ENCODE results near the gene ST6GALNAC3. TPM values are rescaled to one million over a fixed set of nuclear protein-coding genes. Genes with fewer than 3 reads are reported as not detected.
"Not testable (repeated sequence)": the region's sequence is repeated elsewhere in the genome, so short reads cannot be mapped to it uniquely, and the experiment has no call there.

The ST6GALNAC3 gene
- polyA plus RNA-seq, 1 donor, result 5.0 TPM

DNA sequence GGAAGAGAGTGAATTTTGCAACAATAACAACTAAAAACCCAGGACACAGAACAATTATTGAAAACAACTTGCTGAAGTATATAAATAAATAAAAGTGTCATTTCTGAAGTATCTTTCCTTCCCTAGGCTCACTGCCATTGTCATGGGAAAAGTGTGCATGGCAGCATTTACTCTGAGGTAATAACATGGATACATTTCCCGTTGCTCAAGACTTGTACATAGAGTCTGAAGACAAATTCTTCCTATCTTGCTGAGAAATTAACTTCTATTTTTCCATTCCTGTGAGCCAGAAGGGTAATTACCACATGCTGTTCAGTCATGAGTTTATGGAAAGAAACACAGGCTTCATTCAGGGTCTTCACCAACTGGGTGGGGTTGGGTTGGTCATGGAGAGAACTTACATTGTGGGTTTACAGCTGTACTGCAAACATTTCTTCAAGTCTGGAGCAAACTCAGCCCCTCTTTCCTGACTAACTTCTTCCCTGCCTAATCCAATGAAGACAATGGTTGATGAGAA lies 32.2 kb downstream of the ST6GALNAC3 start:
- no peak for DNase-seq (ENCODE audit: low read depth)

DNA sequence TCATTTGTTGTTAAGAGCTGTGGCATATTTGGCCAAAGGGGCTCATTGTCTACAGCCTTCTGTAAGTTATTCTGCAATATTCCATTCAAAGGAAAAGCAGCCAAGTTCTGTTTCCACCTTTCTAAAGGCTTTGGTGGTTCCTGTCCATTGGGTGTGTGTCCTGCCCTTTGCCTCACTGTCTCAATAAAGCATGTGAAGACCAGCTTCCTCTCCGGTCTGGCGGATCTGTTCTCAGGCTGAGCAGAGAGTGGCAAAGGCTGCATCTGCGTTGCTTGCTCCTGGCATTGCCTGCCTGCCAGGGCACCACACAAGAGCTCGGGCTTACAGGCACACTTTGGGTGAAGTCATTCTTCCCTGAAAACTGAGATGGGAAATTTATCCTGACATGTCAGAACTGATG lies 34.9 kb downstream of the ST6GALNAC3 start:
- no peak for DNase-seq (ENCODE audit: low read depth)

DNA sequence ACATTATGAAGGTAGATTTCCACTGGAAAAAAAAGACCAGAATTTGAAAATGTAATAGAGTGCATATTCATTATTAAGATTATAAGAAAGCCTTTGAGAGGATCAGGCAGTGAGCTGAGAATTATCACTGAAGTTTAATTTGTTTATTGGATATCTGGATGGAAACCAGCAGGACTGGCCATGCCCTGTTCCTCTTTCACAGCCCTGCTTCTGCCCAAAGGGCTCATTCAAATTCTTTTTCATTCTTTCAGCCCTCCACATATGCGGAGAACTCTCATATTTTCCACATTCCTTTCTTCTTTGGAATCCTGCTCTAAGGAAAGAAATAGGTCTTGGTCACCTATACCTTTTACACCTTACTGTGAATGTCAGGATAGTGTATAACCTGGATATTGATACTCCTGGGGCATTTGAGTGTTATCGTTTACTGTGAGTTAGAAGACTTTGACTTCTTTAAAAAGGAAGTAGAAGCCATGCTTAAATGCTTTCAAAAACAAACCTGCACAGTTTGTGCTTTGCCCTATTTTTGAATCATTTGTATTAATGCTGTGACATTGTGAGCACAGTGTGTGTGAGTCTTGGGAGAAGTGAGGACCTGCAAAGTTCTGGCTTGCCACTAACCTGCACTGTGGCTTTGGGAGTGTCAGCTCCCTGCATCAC lies 35.5 kb downstream of the ST6GALNAC3 start:
- DNase-seq (ENCODE audit: low read depth), result no peak

DNA sequence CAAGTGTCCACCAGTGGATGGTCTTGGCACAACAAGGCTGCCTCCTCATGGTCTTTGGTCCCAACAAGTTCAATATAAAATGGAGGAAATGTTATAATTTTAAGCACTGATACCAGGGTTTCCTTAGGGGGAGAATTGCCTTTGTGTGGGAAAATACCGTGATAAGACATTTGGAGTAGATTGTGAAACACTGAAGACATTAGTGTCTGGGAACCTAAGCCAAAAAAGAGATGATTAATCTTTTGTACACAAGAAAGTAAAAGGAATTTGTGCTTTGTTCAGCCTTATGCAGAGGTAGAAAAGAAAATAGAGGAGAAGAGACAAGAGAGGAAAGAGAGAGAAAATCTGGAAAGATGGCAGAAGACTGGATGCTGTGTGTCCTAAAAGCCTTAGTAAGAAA lies 36.1 kb downstream of the ST6GALNAC3 start:
- no peak for DNase-seq (ENCODE audit: low read depth)

DNA sequence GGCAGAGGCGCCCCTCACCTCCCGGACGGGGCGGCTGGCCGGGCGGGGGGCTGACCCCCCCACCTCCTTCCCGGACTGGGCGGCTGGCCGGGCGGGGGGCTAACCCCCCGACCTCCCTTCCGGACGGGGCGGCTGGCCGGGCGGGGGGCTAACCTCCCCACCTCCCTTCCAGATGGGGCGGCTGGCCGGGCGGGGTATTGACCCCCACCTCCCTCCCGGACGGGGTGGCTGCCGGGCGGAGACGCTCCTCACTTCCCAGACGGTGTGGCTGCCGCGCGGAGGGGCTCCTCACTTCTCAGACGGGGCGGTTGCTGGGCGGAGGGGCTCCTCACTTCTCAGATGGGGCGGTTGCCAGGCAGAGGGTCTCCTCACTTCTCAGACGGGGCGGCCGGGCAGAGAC lies 37.8 kb downstream of the ST6GALNAC3 start:
- DNase-seq (ENCODE audit: low read depth), result not testable (repeated sequence)

DNA sequence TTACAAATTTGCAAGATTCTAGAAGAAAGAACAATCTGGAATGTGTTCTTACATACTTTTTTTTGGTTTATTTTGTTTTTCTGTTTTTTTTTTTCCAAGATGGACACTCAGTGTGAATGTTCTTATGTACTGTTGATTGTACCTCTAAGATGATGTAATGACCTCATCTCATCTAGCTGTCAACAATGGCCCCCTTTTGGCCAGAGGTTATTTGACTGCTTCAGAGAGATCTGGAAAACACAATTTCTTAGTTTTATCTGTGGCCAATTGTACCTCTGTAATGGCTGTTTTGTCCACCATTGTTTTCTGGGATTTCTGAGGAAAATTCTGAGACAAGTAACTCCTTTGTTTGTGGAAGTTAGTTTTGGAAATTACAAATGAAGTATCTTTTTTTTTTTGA lies 38.9 kb downstream of the ST6GALNAC3 start:
- DNase-seq (ENCODE audit: low read depth), result no peak

DNA sequence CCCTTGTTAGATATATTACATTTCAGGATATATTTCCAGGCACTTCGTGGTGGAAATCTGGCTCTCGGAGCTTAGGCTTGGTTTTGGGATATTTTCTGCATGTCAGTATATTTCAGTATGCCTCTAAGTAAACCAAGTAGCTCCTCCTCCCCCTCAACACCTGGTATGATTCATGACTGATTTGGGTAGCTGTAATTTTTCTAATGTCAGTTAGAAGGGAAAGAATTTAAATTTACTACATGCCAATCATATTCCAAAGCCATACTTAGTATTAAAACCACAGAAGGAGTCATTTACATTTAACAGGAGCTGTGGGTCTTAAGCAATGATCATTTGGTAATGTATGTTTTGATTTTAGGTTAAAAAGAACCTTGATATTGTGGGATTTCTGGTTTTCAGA lies 40.6 kb downstream of the ST6GALNAC3 start:
- DNase-seq (ENCODE audit: low read depth), result no peak

DNA sequence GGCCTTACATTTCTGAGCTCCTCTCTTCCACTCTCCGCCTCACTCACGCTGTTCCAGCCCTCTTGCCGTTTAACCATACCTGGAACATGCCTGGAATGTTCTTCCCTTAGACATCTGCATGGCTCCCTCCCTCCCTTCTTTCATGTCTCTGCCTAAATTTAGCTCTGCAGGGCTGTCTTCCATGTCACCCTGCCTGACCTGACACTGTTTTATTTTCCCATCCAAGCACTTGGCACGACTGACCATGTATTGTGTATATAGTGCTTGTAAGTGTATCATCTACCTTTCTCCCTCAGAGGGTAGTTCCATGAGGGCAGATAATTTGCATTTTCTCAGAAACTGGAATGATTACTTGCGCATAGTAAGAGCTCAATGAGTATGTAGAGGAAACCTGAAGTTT lies 47.3 kb downstream of the ST6GALNAC3 start:
- no peak for DNase-seq (ENCODE audit: low read depth)

DNA sequence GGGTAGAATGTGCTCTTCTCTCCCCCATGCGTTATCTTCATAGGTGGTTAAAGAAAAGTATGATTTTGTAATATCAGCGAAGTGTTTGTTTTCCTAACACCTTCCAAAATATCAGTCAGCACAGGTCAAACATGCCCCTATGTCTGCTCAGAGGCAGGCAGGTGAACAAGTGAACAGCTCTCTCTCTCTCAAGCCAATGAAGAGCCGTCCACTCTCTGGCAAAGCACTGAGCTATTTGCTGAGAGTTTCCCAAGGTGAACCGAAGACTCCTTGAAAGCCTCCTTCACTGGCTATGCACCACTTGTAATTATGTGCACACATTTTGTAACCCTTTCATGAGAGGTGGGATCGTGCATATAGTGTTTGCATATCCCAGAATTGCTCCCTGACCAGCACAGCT lies 47.7 kb downstream of the ST6GALNAC3 start:
- DNase-seq (ENCODE audit: low read depth), result no peak

DNA sequence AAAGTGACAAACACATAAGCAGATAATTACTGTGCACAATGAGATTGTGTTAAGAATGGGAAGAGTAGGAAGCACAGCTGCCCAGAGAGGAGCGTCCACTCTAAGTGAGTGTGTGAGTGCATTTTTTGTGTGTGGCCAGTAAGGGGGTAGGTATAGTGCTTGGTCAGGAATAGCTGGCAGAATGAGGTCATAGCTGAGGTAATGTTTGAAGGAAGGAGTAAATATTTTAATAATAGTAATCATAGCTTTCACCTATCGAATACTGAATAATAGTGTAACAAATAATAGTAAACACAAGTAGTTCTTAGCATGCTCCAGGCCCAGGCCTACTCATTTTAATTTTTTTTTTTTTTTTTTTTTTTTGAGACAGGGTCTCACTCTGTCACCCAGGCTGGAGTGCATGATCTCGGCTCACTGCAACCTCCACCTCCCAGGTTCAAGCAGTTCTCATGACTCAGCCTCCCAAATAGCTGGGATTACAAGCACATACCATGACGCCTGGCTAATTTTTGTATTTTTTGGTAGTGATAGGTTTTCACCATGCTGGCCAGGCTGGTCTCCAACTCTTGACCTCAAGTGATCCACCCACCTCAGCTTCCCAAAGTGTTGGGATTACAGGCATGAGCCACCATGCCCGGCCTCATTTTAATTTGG lies 49.0 kb downstream of the ST6GALNAC3 start:
- not testable (repeated sequence) for DNase-seq (ENCODE audit: low read depth)

DNA sequence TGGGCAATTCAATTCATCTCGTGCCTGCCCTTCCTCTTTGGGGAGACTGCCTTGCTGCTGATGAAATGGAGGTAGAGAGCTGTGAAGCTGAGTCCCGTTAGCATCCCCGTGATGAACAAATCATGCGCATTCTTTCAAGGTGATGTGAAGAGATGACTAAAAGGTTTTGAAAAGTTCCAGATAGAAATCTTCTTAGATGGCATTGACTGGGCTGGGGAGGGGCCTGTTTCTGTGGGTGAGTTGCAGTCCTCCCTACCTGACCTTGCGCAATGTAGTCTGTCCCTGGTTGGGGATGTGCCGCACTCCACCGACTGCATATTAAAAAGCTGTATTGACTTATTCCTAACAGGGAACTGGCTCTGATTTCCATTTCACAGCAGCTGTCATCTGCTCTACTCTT lies 49.6 kb downstream of the ST6GALNAC3 start:
- no peak for DNase-seq (ENCODE audit: low read depth)

DNA sequence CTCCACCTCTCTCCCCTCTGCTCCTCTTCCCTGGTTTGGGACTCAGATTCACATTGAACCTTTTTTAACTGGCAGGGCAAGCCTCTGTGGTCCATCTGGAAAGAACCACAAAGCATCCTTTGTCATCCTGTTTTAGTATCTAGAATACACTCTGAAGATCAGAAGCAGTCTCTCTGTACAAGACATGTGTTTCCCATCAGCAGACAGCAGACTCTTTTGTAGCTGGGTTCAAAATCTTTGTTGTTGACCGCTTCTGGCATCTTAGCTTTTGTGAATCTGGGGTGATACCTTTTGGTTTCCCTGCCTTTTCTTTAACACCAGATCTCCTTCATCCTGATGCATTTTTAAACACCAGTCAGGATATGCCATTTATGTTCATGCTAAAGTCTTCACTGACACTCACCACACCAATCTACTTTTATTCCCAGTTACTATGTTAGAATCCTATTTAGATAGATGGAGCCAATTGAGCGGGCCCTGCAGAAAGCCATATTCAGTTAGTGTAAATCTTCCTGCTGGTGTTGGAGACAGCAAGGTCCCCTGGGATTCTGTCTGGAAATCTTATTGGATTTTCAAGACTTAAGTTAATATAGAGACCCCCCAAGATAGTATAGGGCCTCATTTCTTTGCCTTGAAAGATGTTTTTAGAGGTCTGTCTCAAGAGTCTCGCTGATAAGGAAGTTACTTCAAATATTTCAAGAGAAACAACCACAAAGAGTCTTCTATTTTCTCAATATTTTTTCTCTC lies 51.1 kb downstream of the ST6GALNAC3 start:
- DNase-seq (ENCODE audit: low read depth), result no peak

DNA sequence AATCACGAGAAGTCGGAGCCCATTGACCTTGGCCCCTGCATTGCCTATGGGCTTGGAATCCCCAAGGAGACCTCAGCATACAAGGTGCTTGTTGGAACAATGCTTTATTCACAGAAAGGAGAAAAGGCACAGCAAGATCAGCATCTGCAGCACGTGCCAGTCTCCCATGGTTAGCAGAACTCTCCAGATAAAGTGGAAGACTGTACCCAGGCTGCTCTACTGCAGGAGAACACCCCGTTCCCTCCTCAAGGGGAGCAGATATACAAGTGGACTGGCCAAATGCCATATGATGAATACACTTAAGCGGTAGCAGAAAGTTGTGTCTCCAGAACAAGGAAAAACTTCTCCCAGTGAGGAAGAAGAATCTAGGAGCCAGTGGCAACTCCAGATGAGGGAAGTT lies 53.5 kb downstream of the ST6GALNAC3 start:
- DNase-seq (ENCODE audit: low read depth), result no peak

DNA sequence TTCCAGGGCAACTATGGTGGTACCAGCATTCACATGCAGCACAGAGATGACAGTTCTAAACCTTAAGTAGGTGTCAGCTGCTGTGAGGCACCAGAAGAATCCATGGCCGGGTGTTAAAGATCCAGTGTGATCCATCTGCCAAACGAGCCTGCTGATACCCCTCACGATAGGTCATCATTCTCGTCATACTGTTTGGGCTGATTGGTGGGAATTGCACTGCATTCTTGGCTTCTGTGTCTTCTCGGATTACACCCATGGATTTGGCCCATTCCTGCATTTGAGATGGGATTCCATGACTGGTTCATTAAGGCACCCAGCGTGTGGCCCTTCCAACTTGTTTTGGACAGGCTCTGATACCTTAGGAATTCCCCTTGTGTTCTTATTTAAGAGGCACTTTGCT lies 55.2 kb downstream of the ST6GALNAC3 start:
- no peak for DNase-seq (ENCODE audit: low read depth)

DNA sequence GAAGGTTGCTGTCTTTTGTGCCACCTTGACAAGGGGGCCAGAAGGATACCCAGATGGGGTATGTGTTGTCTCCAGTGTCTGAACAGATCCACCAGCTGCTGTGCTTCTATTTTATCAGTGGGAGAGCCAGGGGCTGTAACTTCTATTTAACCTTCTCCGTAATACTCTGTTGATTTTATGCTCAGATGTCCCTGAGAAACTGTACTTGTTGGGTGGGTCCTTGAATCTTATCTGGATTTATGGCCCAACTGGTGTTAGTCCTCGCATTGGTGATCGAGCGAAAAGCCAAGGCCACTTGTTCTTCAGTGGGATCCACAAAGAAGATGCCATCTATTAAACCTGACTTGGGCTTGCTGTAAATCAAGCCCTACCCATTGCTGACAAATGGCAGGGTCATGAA lies 56.4 kb downstream of the ST6GALNAC3 start:
- DNase-seq (ENCODE audit: low read depth), result no peak

DNA sequence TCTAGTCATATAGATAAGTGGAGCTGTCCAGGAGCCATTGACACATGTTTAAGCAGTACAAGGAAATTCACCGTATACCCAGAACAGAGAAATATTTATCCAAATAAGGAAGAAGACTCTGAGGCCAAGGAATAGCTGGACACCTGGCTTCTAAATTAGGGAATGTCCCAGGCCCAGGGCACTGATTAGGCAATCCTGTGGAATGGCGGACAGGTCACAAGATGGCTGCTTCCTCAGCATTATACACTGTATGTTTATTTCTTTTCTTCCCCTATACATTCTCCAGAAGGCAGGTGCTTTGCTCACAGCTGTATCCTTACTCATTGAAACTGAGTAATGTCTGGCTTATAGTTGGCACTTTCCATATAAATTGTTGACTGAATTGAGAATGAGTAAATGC lies 59.4 kb downstream of the ST6GALNAC3 start:
- DNase-seq (ENCODE audit: low read depth), result no peak

DNA sequence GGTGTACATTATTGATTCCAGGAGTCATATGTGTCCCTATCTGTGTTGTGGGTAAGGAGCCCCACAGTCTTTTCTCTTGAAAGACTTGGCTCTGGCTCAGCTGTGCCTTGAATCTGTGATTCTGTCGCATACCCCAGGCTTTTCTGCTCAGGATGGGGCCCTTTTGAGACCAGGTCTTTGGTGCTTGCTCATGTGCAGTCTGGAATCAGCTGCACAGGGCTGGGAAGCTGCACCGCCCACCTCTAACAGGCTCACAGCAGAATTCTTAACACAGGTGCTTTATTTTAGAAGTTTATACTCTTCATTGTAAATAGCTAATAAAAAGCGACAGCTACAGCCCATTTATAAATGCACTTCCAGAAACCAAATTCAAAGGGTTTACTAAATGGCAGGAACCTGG lies 61.3 kb downstream of the ST6GALNAC3 start:
- DNase-seq (ENCODE audit: low read depth), result no peak

DNA sequence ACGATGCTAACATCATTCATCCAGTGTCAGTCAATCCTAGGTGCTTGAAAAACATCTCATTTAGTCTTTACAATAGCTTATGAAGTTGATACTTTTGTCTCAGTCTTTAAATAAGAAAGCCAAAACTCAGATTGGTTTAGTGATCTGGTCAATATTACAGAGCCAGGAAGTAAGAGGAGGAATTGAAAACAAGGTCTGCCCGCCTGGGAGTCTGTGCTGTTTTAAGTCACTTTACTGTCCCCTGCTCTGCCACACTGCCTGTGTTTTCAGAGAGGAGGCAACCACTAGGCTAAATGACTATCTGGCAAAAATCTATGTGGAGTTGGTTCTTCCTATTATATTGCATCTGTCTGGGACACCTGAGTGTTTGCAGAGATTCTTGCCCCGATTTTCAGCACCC lies 62.3 kb downstream of the ST6GALNAC3 start:
- no peak for DNase-seq (ENCODE audit: low read depth)

DNA sequence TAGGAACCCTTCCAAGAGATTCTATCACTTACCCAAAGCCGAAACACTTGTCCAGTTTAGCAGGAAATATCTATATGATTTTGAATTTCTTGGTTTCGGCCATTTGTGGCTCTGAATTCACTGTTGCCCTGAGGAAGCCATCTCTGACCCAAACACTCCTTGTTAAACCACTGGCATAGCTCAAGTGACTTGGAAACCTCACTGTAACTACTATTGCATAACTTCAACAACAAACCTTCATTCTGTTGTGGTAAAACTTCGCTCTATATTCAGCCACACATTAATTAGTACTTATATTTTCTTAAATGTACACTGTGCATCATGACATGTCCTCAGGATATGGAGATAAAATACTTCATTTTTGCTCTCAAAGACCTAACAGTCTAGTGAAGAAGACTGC lies 63.2 kb downstream of the ST6GALNAC3 start:
- no peak for DNase-seq (ENCODE audit: low read depth)

DNA sequence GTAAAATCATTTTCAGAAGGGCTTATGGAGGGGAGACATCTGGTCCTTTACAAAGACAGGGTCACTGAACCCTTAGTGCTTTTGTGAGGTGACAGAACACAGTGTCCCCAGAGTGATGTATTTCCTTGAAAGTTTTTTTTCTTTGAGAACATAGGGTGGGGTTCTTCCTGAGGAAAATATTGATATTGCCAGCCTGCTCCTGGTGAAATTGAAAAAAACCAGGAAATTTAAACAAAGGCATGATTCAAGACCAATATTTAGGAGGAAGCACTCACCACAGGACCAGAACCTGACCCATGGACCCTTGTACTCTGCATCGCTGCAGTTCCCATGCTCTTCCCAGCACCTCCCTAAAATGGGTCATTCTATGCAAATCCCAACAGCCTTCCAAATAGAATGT lies 63.7 kb downstream of the ST6GALNAC3 start:
- DNase-seq (ENCODE audit: low read depth), result no peak

DNA sequence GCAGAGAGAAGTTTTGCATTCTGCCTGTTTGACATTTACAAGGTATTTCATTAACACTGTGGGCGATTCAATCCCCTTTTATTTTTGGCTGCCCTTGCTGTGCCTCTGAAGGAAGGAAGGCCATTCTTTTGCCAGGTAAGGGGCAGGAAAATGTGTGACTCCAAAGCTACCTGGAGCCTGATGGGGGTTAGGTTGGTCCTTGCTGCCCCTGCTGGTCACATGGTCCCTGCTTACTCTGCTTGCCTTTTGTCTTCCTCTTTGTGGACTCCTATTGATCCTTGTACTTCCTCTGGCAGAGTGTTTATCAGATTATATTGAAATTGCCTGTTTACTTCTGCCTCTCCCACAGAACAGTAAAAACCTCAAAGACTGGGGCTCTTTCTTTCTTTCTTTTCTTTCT lies 65.7 kb downstream of the ST6GALNAC3 start:
- DNase-seq (ENCODE audit: low read depth), result no peak

DNA sequence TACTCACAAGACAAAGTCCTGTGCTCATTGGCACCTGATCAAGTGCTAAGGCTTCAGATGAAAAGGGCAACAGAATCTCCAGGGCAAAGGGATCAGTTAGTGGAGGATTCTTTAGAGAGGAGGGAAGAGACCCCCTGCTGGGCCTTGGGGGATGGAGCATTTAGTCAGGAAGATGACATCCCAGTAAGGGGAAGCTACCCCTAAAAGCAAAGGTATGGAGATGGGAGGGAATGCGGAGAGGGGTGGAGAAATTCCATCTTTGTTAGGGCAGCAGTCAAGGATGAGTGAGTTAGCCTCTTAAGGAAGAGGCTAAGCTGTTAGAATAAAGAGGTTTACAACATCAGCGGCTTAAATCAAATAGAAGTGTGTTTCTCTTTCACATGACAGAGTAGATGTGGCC lies 67.4 kb downstream of the ST6GALNAC3 start:
- no peak for DNase-seq (ENCODE audit: low read depth)
